ENCODE data around the gene CD109.

- TF ChIP-seq CTCF (conservative IDR thresholded peaks at IDR 0.05) (no peak), ZFX (IDR thresholded peaks at IDR 0.05) (no peak)
Observed at GRCh38 chr6:73702444-73702843, 6.4 kb downstream of the CD109 start.

All from C4-2B (cell line).